ENCODE measurements around the gene TAS1R2.

The TAS1R2 gene

GRCh38 chr1:18819203-18819602, 40.3 kb downstream of the TAS1R2 start:
- TF ChIP-seq CTCF (IDR thresholded peaks at IDR 0.05; ENCODE audit: low read depth, low read length): no peak
- DNase-seq (ENCODE audit: extremely low read depth, low read depth): no peak

- DNase-seq (ENCODE audit: extremely low read depth, low read depth): no peak
- no peak for TF ChIP-seq CTCF (IDR thresholded peaks at IDR 0.05; ENCODE audit: low read depth, low read length)
Observed at GRCh38 chr1:18817795-18818435, 41.5 kb downstream of the TAS1R2 start.

GRCh38 chr1:18817316-18817715, 42.1 kb downstream of the TAS1R2 start:
- DNase-seq (ENCODE audit: extremely low read depth, low read depth): no peak
- TF ChIP-seq CTCF (IDR thresholded peaks at IDR 0.05; ENCODE audit: low read depth, low read length): no peak

GRCh38 chr1:18816808-18817207, 42.7 kb downstream of the TAS1R2 start:
- no peak for TF ChIP-seq CTCF (IDR thresholded peaks at IDR 0.05; ENCODE audit: low read depth, low read length)
- no peak for DNase-seq (ENCODE audit: extremely low read depth, low read depth)

- TF ChIP-seq CTCF (IDR thresholded peaks at IDR 0.05; ENCODE audit: low read depth, low read length): no peak
- DNase-seq (ENCODE audit: extremely low read depth, low read depth): no peak
Observed at GRCh38 chr1:18814874-18815531, 44.5 kb downstream of the TAS1R2 start.

- no peak for DNase-seq (ENCODE audit: extremely low read depth, low read depth)
- TF ChIP-seq CTCF (IDR thresholded peaks at IDR 0.05; ENCODE audit: low read depth, low read length): no peak
Observed at GRCh38 chr1:18814425-18814824, 45.0 kb downstream of the TAS1R2 start.

GRCh38 chr1:18812453-18812939, 47.0 kb downstream of the TAS1R2 start:
- no peak for DNase-seq (ENCODE audit: extremely low read depth, low read depth)
- TF ChIP-seq CTCF (IDR thresholded peaks at IDR 0.05; ENCODE audit: low read depth, low read length): no peak

Data from AG09319 (cell line).